ENCODE measurements around the gene CABLES2.

DNA sequence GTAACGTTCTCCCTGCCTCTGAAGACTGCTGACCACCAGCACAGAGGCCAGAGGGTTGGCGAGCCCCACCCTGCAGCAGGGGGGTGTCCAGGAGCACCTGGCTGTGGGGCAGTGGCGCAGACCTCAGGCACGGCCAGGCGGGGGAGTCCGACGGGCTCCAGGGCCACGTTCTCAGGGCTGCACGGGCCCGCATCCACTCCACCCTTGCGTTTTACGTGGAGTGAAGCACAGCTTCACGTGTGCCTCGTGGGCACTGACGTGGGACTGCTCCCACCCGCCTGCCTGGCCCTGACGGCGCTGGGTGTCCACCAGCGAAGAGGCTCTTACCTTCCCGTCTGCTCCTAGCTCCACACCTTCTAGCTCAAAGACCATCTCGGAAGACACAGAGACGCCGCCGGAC lies 13.3 kb downstream of the CABLES2 start:
- no peak for TF ChIP-seq POLR2A (IDR thresholded peaks at IDR 0.05)
- TF ChIP-seq, protein P1, sequence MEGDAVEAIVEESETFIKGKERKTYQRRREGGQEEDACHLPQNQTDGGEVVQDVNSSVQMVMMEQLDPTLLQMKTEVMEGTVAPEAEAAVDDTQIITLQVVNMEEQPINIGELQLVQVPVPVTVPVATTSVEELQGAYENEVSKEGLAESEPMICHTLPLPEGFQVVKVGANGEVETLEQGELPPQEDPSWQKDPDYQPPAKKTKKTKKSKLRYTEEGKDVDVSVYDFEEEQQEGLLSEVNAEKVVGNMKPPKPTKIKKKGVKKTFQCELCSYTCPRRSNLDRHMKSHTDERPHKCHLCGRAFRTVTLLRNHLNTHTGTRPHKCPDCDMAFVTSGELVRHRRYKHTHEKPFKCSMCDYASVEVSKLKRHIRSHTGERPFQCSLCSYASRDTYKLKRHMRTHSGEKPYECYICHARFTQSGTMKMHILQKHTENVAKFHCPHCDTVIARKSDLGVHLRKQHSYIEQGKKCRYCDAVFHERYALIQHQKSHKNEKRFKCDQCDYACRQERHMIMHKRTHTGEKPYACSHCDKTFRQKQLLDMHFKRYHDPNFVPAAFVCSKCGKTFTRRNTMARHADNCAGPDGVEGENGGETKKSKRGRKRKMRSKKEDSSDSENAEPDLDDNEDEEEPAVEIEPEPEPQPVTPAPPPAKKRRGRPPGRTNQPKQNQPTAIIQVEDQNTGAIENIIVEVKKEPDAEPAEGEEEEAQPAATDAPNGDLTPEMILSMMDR (IDR thresholded peaks at IDR 0.05), result no peak
